AG04450 (cell line): ENCODE data around the gene HECW1. TPM values are rescaled to one million over a fixed set of nuclear protein-coding genes. Genes with fewer than 3 reads are reported as not detected.

Experiments used
- CTCF ChIA-PET: fragments of 300-600, 350-600 bp; formaldehyde crosslinking; extraction: SDS; loops from one replicate; lab custom pipeline; 2022; ENCODE audit warnings: antibody characterized with exemption, inconsistent platforms; lab: Charles Lee
- POLR2A ChIA-PET: fragments of 350-600 bp; formaldehyde crosslinking; extraction: SDS; loops from one replicate; lab custom pipeline; 2021; ENCODE audit warnings: antibody characterized with exemption, inconsistent platforms; lab: Yijun Ruan, JAX
- DNase-seq: peaks from one replicate; pipeline ENCODE4 v3.0.0-alpha.2; 2011; ENCODE audit warnings: low read depth, low spot score
- H3K27ac ChIP-seq: one replicate; pipeline ENCODE4 v1.5.1; 2012; ENCODE audit warnings: low read depth, low read length, control low read depth
- H3K27me3 ChIP-seq: one replicate; pipeline ENCODE4 v1.6.0; 2012; ENCODE audit warnings: low read length; ENCODE audit not compliant: control insufficient read depth, insufficient read depth
- H3K4me3 ChIP-seq: 2 replicates; pipeline ENCODE4 v1.5.1; 2011; ENCODE audit warnings: mild to moderate bottlenecking, low read depth, low read length, control low read depth
- H3K9me3 ChIP-seq: 2 replicates; pipeline ENCODE4 v1.5.1; 2012; ENCODE audit warnings: low read length; ENCODE audit not compliant: control insufficient read depth, insufficient read depth
- CTCF ChIP-seq: IDR thresholded peaks from 2 replicates; pipeline ENCODE4 v1.5.1; 2011; ENCODE audit warnings: low read depth, low read length, control low read depth, inconsistent platforms
- polyA plus RNA-seq: library from polyadenylated mRNA; depleted of rRNA; stranded (reverse); fragments of >200 nt; gene quantifications from 2 replicates; pipeline ENCODE4 v1.2.3, GENCODE V29; 2011

The HECW1 gene
- polyA plus RNA-seq, 1 experiment = 2.6 TPM

GRCh38 chr7:43318188-43318770, 205.8 kb downstream of the HECW1 start:
- TF ChIP-seq CTCF = no peak
- ChIA-PET POLR2A (no interaction called here), CTCF (interaction anchor here (1.1 kb wide), 1 partner anchor 57 kb away, joined by 3 read pairs; no protein-coding TSS in a partner anchor)
- Histone ChIP-seq H3K27ac (no peak overlapping the region), H3K27me3 (no peaks in the 10 kb centered on the region), H3K4me3 (no peak overlapping the region), H3K9me3 (no peaks in the 10 kb centered on the region)
- no peak for DNase-seq

DNA sequence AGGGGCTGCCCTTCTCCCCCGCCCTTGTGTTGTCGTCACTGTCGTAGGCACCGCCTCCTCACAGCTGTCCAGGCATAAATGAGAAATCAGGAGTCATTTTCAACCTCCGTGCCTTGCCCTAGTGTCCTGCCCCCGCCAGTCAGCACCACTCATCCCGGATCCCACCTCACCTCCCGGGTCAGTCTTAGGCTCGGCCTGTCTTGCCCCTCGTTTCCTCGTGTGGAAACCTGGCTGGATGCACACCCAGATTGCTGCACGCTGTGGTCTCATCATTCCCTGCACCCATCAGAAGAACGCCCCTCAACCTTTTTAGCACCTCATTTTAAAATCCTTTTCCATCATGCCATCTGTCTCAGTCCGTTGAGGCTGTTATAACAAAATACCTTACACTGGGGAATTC, 213.1 kb downstream of the HECW1 start:
- H3K27me3 ChIP-seq = no peaks in the 10 kb centered on the region
- ChIA-PET POLR2A (no interaction called here), CTCF (no interaction called here)
- no peak for DNase-seq
- no peak overlapping the region for H3K27ac ChIP-seq
- no peaks in the 10 kb centered on the region for H3K9me3 ChIP-seq
- no peak overlapping the region for H3K4me3 ChIP-seq
- no peak for TF ChIP-seq CTCF

DNA sequence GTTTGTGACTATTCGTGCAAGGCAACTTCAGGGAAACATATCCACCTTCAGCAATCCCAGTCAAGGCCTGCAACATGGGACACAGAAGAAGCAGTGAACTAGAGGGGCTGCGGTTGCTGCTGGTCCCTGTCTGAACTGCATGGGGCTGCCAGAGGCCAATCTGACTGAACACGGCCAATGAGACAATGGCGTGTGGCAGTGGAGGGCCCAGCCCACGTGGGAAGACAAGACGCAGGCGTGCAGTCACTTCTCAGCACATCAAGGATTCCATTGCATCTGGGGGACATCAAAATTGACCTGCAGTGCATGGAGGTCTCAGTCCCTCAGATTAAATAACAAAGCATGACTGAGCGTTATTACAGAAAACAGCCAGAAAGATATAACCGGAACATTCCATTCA, 215.9 kb downstream of the HECW1 start:
- CTCF ChIA-PET = interaction anchor here (1.1 kb wide), 1 partner anchor 111 kb away, joined by 5 read pairs; no protein-coding TSS in a partner anchor
- Histone ChIP-seq H3K27ac (no peak overlapping the region), H3K4me3 (no peak overlapping the region), H3K27me3 (no peaks in the 10 kb centered on the region), H3K9me3 (no peaks in the 10 kb centered on the region)
- DNase-seq = no peak
- POLR2A ChIA-PET = no interaction called here
- no peak for TF ChIP-seq CTCF

DNA sequence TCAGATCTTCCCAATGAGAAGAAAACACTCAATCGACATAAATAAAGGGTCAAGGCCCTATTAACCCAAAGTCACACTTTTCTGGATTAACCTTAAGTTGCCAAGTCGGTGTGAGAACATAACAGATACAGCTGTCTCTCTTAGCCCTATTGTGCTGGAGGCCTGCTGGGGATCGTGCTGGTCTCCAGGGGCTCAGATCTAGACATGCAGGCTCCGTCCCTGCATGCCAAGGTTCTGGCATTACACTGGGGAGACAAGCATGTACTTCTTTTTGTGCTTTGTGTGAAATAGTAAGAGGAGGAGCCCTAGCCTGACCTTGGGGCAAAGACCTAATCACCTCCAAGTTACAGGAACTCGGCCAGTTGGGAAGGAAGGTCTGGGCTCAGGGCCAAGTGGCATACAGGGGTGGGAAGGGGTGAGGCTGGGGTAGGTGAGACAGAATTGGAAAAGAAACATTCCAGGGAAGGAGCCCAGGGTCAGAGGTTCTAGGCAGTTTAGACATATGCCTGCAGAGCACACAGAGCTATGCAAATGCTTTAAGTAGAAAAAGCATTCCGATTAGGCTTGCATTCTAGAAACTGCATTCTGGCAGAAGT, 216.4 kb downstream of the HECW1 start:
- no peak for DNase-seq
- ChIA-PET POLR2A (no interaction called here), CTCF (no interaction called here)

More for the DNA sequence above, 216.4 kb downstream of the HECW1 start:
- TF ChIP-seq CTCF = no peak
- Histone ChIP-seq H3K9me3 (no peaks in the 10 kb centered on the region), H3K27me3 (no peaks in the 10 kb centered on the region), H3K27ac (no peak overlapping the region), H3K4me3 (no peak overlapping the region)
